GM12878 (cell line): ENCODE results near the gene SLF2. TPM values are rescaled to one million over a fixed set of nuclear protein-coding genes. Genes with fewer than 3 reads are reported as not detected.

Experiments used
- BHLHE40 ChIP-seq, 2 experiments: fragments of 450-650 bp in 1 of 2; IDR thresholded peaks; 2 replicates each; pipeline ENCODE4 v1.6.1; 2011 to 2017; ENCODE audit warnings: low read depth in 2 of 2, borderline replicate concordance in 1 of 2, improper control_type of control experiment in 1 of 2, low read length in 1 of 2, mild to moderate bottlenecking in 1 of 2
- DPF2 ChIP-seq: fragments of 450-650 bp; IDR thresholded peaks from 2 replicates; pipeline ENCODE4 v1.6.1; 2017; ENCODE audit warnings: mild to moderate bottlenecking
- IRF3 ChIP-seq: fragments of 450-650 bp; IDR thresholded peaks from 2 replicates; pipeline ENCODE4 v1.6.1; 2014; ENCODE audit warnings: mild to moderate bottlenecking
- IRF4 ChIP-seq: IDR thresholded peaks from 2 replicates; pipeline ENCODE4 v1.6.1; 2011; ENCODE audit warnings: low read depth, low read length
- LARP7 ChIP-seq: fragments of 450-650 bp; IDR thresholded peaks from 2 replicates; pipeline ENCODE4 v1.6.1; 2017; ENCODE audit warnings: mild to moderate bottlenecking
- MYC ChIP-seq: IDR thresholded peaks from 2 replicates; pipeline ENCODE4 v1.6.1; 2011; ENCODE audit warnings: mild to moderate bottlenecking, low read length, moderate library complexity, inconsistent platforms; ENCODE audit not compliant: insufficient read depth, insufficient replicate concordance, insufficient read length, severe bottlenecking
- NR2F1 ChIP-seq: fragments of 450-650 bp; conservative IDR thresholded peaks from 2 replicates; pipeline ENCODE4 v1.6.1; 2017; ENCODE audit warnings: mild to moderate bottlenecking
- PML ChIP-seq: IDR thresholded peaks from 2 replicates; pipeline ENCODE4 v1.6.1; 2012; ENCODE audit warnings: low read length, inconsistent platforms
- POLR2A ChIP-seq: IDR thresholded peaks from 2 replicates; pipeline ENCODE4 v1.6.1; 2011; ENCODE audit warnings: low read depth, mild to moderate bottlenecking, low read length
- RAD51 ChIP-seq: fragments of 450-650 bp; IDR thresholded peaks from 2 replicates; pipeline ENCODE4 v1.6.1; 2016; ENCODE audit warnings: moderate library complexity, mild to moderate bottlenecking, inconsistent platforms
- USF2 ChIP-seq: IDR thresholded peaks from 2 replicates; pipeline ENCODE4 v1.6.1; 2011; ENCODE audit warnings: low read depth, low read length, improper control_type of control experiment, borderline replicate concordance
- YY1 ChIP-seq: IDR thresholded peaks from 2 replicates; pipeline ENCODE4 v1.6.1; 2011; ENCODE audit warnings: low read depth, mild to moderate bottlenecking, low read length
- polyA plus RNA-seq, 11 experiments: library from polyadenylated mRNA; depleted of rRNA in 4 of 11; unstranded in 6 of 11; stranded (reverse) in 5 of 11; fragments of >200 nt; fragmentation: Nextera tagmentation in 4 of 11; fragmentation: Illumina TruSeq in 1 of 11; extraction: Ambion mirVana in 4 of 11; extraction: Trizol in 1 of 11; gene quantifications; 1 replicate in 1 of 11; 2 replicates in 10 of 11; pipeline versions ENCODE4 v1.2.1 to v1.2.3, GENCODE V29; 2011 to 2016; ENCODE audit warnings: inconsistent platforms in 2 of 11, missing spikeins in 2 of 11, low read depth in 1 of 11
- total RNA-seq, 4 experiments: library from RNA; depleted of rRNA in 3 of 4; stranded (reverse); fragments of >200 nt in 3 of 4; fragmentation: Illumina TruSeq in 1 of 4; extraction: Trizol in 1 of 4; gene quantifications; 2 replicates each; pipeline versions ENCODE4 v1.2.1 to v1.2.3, GENCODE V29; 2013 to 2021
- TF ChIP-seq, protein P1 (sequence below): fragments of 450-650 bp; IDR thresholded peaks from 2 replicates; pipeline ENCODE4 v1.6.1; 2017; ENCODE audit warnings: antibody characterized with exemption, mild to moderate bottlenecking, moderate library complexity

Gene SLF2
- total and polyA plus RNA-seq, 10 of the 15 experiments (the other 5 are each of a cell fraction or from before 2014, with no cell fraction given): 3.0 to 25.2 (median 17.9) TPM

- peak; percentile 38 for TF ChIP-seq MYC
- TF ChIP-seq, protein P1, sequence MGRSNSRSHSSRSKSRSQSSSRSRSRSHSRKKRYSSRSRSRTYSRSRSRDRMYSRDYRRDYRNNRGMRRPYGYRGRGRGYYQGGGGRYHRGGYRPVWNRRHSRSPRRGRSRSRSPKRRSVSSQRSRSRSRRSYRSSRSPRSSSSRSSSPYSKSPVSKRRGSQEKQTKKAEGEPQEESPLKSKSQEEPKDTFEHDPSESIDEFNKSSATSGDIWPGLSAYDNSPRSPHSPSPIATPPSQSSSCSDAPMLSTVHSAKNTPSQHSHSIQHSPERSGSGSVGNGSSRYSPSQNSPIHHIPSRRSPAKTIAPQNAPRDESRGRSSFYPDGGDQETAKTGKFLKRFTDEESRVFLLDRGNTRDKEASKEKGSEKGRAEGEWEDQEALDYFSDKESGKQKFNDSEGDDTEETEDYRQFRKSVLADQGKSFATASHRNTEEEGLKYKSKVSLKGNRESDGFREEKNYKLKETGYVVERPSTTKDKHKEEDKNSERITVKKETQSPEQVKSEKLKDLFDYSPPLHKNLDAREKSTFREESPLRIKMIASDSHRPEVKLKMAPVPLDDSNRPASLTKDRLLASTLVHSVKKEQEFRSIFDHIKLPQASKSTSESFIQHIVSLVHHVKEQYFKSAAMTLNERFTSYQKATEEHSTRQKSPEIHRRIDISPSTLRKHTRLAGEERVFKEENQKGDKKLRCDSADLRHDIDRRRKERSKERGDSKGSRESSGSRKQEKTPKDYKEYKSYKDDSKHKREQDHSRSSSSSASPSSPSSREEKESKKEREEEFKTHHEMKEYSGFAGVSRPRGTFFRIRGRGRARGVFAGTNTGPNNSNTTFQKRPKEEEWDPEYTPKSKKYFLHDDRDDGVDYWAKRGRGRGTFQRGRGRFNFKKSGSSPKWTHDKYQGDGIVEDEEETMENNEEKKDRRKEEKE: no peak
- TF ChIP-seq PML: peak; percentile 9; the same call in 1 of the 2 replicates
- TF ChIP-seq NR2F1: 0 out of 2 replicates have a peak, but pooled peaks have one; percentile 11
- TF ChIP-seq DPF2: peak; percentile 23; the same call in 1 of the 2 replicates
- peak; percentile 54 for TF ChIP-seq USF2
- TF ChIP-seq IRF3: no peak
- peak; percentile 11 for TF ChIP-seq LARP7
- TF ChIP-seq IRF4: no peak
- TF ChIP-seq RAD51: peak; percentile 95
- peak; percentile 3; the same call in 1 of the 2 replicates for TF ChIP-seq POLR2A
- 0 out of 2 replicates have a peak, but pooled peaks have one; percentile 12 for TF ChIP-seq YY1
- peak; percentile 68 to 93; a peak in 3 of 4 replicates for TF ChIP-seq BHLHE40 (IDR thresholded peaks at IDR 0.05; ENCODE audit: borderline replicate concordance in 1 of 2, low read depth in 2 of 2, low read length in 1 of 2)
Observed at GRCh38 chr10:100996678-100997359, 84.1 kb downstream of the SLF2 start (continued).
